ENCODE measurements around the gene TMEM167A. TPM values are rescaled to one million over a fixed set of nuclear protein-coding genes. Genes with fewer than 3 reads are reported as not detected.
A peak's percentile ranks its signal among the peaks of the same experiment; 100 is the strongest.
"Not testable (repeated sequence)": the region's sequence is repeated elsewhere in the genome, so short reads cannot be mapped to it uniquely, and the experiment has no call there.

TMEM167A gene
- total RNA-seq, 1 experiment from 2014 or later, result 163 TPM

GRCh38 chr5:83090169-83090568 lies 13.0 kb upstream of the TMEM167A start:
- DNase-seq (ENCODE audit: low read depth), result no peak

DNA sequence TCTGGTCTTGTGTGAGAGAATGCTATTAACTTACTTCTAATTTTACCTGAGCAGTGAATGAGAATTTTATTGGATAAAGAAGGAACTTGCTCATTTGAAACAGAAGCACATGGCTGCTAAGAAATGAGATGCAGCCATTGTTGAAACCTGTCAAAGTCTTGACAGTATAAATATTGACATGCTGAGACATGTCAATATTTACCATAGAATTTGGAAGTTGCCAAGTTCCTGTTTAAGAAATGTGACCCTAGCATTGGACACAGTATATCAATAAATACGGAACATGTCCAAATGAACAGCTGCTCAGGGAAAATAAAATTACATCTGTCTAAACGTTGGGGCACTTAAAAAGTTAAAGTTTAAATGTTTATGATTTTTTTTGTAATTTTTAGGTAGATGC lies 7.9 kb upstream of the TMEM167A start:
- DNase-seq (ENCODE audit: low read depth), result no peak

GRCh38 chr5:83084336-83084735 lies 7.1 kb upstream of the TMEM167A start:
- DNase-seq (ENCODE audit: low read depth), result no peak

GRCh38 chr5:83082750-83083149 lies 5.6 kb upstream of the TMEM167A start:
- DNase-seq (ENCODE audit: low read depth), result no peak

GRCh38 chr5:83077662-83078261 lies 568 bp upstream of the TMEM167A start:
- DNase-seq (ENCODE audit: low read depth), result peak; percentile 48

GRCh38 chr5:83072966-83073365 lies 4.2 kb downstream of the TMEM167A start:
- DNase-seq (ENCODE audit: low read depth), result no peak

GRCh38 chr5:83071286-83072051 lies 5.7 kb downstream of the TMEM167A start:
- DNase-seq (ENCODE audit: low read depth), result no peak

- DNase-seq (ENCODE audit: low read depth), result no peak
Measured at GRCh38 chr5:83069096-83069799, 7.9 kb downstream of the TMEM167A start.

- not testable (repeated sequence) for DNase-seq (ENCODE audit: low read depth)
Measured at GRCh38 chr5:83067377-83067776, 9.8 kb downstream of the TMEM167A start.

DNA sequence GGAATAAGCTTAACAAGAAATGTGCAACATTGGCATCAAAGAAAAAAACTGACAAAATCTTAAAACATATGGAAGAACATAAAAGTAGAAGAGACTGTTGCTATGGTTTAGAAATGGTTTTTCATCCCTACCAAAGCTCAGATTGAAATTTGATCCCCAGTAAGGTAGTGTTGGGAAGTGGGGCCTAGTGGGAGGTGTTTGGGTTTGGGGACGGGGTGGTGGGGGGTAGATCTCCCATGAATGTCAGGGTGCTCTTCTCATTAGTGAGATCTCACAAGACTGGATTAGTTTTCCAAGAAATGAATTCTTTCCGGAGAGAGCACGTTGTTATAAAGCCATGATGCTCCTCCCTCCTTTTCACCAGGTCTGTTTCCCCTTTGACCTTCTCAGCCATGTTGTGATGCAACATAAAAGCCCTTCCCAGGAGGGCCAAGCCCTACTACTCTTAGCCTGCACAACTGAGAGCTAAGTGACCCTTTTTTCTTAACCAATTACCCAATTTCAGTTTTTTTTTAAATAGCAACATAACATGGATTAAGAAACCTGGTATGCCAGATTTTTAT lies 10.6 kb downstream of the TMEM167A start:
- DNase-seq (ENCODE audit: low read depth), result no peak

- no peak for DNase-seq (ENCODE audit: low read depth)
Measured at GRCh38 chr5:83059341-83059740, 17.9 kb downstream of the TMEM167A start.

DNA sequence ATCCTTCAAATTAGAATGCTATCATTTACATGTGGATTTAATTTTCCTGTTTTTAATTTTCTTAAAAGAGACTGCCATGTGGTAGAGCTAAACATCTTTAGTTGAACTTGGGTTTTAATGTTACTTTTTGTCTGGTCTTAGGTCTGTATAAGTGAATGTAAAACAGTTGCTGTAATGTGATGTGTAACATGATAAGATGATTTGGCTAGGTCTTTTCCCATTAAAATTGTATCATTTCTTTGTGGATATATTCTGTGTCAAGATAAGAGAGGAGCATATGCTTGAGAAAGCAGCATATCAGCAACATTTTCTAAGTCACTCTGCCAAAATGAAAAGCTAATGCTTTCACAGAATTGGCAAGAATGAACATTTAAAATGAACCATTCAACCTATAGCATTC lies 18.5 kb downstream of the TMEM167A start:
- DNase-seq (ENCODE audit: low read depth), result no peak

- no peak for DNase-seq (ENCODE audit: low read depth)
Measured at GRCh38 chr5:83055166-83055565, 22.0 kb downstream of the TMEM167A start.

DNA sequence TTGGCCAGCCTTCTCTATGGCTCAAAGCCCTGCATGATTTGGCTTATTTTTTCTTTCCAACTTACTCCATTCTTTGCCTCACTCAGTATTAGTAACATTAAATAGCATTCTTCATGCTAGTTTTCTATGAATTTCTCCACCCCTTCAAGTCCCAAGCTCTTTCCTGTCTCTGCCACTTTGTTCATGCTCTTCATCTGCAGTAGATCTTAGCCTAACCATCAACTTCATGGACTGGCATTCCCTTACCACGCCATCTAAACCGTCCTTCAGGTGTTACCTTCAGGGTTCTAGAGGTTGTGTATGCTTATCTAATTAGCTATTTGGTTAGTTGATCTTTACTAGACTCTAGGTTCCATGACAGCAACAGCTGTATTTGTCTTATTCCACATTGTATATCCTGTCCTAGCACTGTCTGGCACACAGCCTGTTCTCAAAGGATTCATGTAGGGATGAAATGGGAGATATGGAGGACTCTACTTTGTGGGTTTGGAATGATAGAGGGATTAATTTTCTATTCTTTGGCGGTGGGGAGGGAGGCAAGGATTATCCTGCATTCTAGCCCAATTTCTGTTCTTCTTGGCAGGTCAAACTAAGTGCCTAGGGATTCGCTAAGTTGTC lies 26.4 kb downstream of the TMEM167A start:
- DNase-seq (ENCODE audit: low read depth), result no peak

DNA sequence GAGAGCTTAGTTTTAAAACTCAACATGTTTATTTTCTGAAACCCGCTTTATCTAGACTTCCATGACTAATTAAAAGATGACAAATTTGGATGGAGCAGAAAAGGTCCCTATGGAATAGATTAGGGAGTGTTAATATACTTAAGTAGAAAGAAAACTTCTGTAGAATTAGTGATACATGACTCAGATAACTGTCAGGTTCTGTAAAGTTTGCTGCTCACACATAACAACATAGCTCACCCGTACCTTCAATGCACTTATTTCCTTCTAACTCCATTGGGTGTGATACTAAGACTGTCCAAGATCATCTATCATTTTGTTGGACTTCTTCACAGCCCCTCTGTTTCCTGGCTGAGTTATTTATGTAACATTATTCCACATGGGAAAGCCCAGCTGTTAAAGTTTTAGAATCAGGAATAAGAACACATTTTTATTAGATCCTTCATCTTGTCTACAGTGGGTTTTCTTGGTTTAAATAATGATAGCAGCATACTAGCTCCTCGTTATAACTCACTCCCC lies 27.8 kb downstream of the TMEM167A start:
- DNase-seq (ENCODE audit: low read depth), result no peak

- no peak for DNase-seq (ENCODE audit: low read depth)
Measured at GRCh38 chr5:83048811-83049210, 28.4 kb downstream of the TMEM167A start.

GRCh38 chr5:83048277-83048676 lies 28.9 kb downstream of the TMEM167A start:
- DNase-seq (ENCODE audit: low read depth), result no peak

DNA sequence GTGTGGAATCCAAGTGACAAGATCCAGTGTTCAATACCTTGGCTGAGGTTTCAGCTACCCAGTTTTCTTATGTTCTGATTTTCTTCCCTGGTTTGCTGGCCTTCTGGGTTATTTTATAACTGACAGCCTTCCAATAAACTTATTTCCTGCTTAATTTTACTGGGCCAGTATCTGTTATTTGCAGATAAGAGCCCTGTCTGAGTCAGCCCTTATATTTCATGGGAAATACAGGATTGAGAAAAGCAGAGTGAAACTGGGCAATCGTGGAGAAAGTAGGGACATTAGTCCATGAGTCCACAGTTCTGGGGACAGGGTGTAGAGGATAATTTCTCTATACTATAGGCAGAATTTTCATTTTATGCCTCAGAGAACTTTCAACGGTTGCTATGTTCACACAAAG lies 32.3 kb downstream of the TMEM167A start:
- no peak for DNase-seq (ENCODE audit: low read depth)

DNA sequence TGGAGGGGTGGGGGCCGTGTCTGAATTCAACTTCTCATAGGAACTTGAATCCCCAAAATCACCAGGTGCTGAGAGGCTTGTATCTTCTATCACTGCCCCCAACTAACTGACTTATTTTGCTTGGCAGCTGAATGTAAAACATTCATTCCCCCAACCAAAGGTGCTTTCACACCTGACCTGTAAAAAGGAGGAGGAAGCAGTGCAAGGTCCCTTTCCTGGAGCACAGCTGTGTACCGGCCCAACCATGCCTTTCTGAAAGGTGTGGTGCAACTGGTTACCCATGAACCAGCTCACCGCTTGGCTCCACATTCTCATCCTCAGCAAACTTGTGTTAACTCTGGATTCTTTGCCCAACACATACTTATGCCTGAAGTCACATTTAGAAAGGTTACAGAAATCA lies 34.7 kb downstream of the TMEM167A start:
- DNase-seq (ENCODE audit: low read depth), result no peak

DNA sequence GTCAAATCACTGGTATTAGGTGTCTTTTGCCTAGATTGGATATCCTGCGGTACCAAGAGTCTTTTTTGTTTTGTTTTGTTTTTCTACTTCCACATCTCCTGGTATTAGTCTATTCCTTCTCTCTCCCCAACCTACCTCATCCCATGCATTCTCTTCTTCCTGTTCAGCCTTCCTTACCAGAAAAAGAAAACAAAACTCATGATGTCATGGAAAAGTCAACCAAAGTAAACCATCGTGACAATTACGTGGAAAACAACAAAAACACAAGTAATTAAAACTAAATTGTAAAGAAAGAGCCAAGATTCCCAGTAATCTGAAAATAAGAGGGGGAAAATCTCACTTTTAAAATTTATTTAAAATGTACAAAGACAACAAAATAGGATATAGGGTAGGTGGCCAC lies 38.3 kb downstream of the TMEM167A start:
- DNase-seq (ENCODE audit: low read depth), result no peak

DNA sequence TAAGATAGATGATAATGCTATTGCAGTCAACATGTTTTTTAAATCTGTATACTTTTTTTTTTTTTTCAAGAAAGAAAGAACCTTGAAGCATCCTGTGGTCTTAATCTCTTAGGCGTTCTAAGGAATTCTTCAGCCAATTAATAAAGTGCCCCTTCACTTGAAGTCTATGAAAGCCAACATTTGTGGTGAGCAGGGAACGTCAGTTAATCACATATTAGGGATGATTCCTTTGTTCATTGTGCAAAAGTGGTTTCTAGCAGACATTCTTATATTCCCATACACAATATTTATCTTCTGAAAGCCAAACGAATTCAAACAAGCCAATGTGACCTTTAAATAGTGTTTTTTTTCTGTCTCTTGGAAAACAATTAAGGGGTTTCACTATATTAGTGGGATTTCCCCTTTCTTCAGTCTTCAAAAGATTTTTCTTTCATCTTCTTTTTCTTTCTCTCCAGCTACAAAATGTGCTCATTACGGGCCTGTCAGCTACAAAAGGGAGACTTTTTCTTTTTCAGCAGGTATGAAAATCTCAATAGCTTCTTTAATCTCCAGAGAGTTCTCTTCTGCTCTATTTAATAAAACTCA lies 40.1 kb downstream of the TMEM167A start:
- no peak for DNase-seq (ENCODE audit: low read depth)
